Measurements from ENCODE around the gene RAD51B.

The RAD51B gene

GRCh38 chr14:68349900-68350629 lies 530.5 kb downstream of the RAD51B start:
- DNase-seq (no peak), ATAC-seq (replicated peaks) (no peak)
- no peak overlapping the region for H3K27ac Mint-ChIP-seq
- no peaks in the 10 kb centered on the region for H3K9me3 Mint-ChIP-seq
- no peaks in the 10 kb centered on the region for H3K36me3 Mint-ChIP-seq (ENCODE audit: insufficient read depth)
- H3K27me3 Mint-ChIP-seq, result no peaks in the 10 kb centered on the region
- H3K4me3 Mint-ChIP-seq, result no peak overlapping the region
- peaks cover 0 to 3% of the 10 kb centered on the region in 2 donors for H3K4me1 Mint-ChIP-seq (ENCODE audit: low read depth in 2 of 2)

GRCh38 chr14:68355415-68355814 lies 535.8 kb downstream of the RAD51B start:
- Mint-ChIP-seq H3K4me1 (ENCODE audit: low read depth in 2 of 2) (peaks cover 5 to 11% of the 10 kb centered on the region in 2 donors), H3K36me3 (ENCODE audit: insufficient read depth) (no peaks in the 10 kb centered on the region), H3K9me3 (no peaks in the 10 kb centered on the region), H3K27ac (no peak overlapping the region), H3K4me3 (no peak overlapping the region), H3K27me3 (no peaks in the 10 kb centered on the region)
- DNase-seq (no peak), ATAC-seq (replicated peaks) (no peak)

GRCh38 chr14:68357777-68358176 lies 538.2 kb downstream of the RAD51B start:
- H3K27ac Mint-ChIP-seq, result no peak overlapping the region
- no peaks in the 10 kb centered on the region for H3K27me3 Mint-ChIP-seq
- ATAC-seq (replicated peaks), result no peak
- H3K4me3 Mint-ChIP-seq, result no peak overlapping the region
- H3K36me3 Mint-ChIP-seq (ENCODE audit: insufficient read depth), result no peaks in the 10 kb centered on the region
- no peaks in the 10 kb centered on the region for H3K9me3 Mint-ChIP-seq
- H3K4me1 Mint-ChIP-seq (ENCODE audit: low read depth in 2 of 2), result peaks cover 5 to 12% of the 10 kb centered on the region in 2 donors
- no peak for DNase-seq

GRCh38 chr14:68358500-68358899 lies 538.9 kb downstream of the RAD51B start:
- Mint-ChIP-seq H3K4me3 (no peak overlapping the region), H3K36me3 (ENCODE audit: insufficient read depth) (no peaks in the 10 kb centered on the region), H3K27ac (peak overlapping the region in 1 of 2 donors; percentile 46), H3K4me1 (ENCODE audit: low read depth in 2 of 2) (peaks cover 5 to 12% of the 10 kb centered on the region in 2 donors), H3K9me3 (no peaks in the 10 kb centered on the region), H3K27me3 (no peaks in the 10 kb centered on the region)
- DNase-seq (no peak), ATAC-seq (replicated peaks) (no peak)

GRCh38 chr14:68359022-68359836 lies 539.6 kb downstream of the RAD51B start:
- DNase-seq, result no peak
- peak overlapping the region; percentile 41 to 46 for H3K27ac Mint-ChIP-seq
- no peak for ATAC-seq (replicated peaks)
- no peaks in the 10 kb centered on the region for H3K9me3 Mint-ChIP-seq
- peak overlapping the region in 1 of 2 donors; percentile 5 for H3K4me3 Mint-ChIP-seq
- no peaks in the 10 kb centered on the region for H3K27me3 Mint-ChIP-seq
- no peaks in the 10 kb centered on the region for H3K36me3 Mint-ChIP-seq (ENCODE audit: insufficient read depth)
- peaks cover 5 to 14% of the 10 kb centered on the region in 2 donors for H3K4me1 Mint-ChIP-seq (ENCODE audit: low read depth in 2 of 2)

- peak overlapping the region; percentile 41 to 73 for H3K27ac Mint-ChIP-seq
- peaks cover 5 to 17% of the 10 kb centered on the region in 2 donors for H3K4me1 Mint-ChIP-seq (ENCODE audit: low read depth in 2 of 2)
- H3K27me3 Mint-ChIP-seq, result no peaks in the 10 kb centered on the region
- H3K9me3 Mint-ChIP-seq, result no peaks in the 10 kb centered on the region
- no peaks in the 10 kb centered on the region for H3K36me3 Mint-ChIP-seq (ENCODE audit: insufficient read depth)
- DNase-seq (no peak), ATAC-seq (replicated peaks) (no peak)
- H3K4me3 Mint-ChIP-seq, result no peak overlapping the region
These were observed 540.4 kb downstream of the RAD51B start for GRCh38 chr14:68359837-68360552.

- H3K9me3 Mint-ChIP-seq, result no peaks in the 10 kb centered on the region
- no peak overlapping the region for H3K4me3 Mint-ChIP-seq
- H3K4me1 Mint-ChIP-seq (ENCODE audit: low read depth in 2 of 2), result peaks cover 5 to 17% of the 10 kb centered on the region in 2 donors
- no peaks in the 10 kb centered on the region for H3K27me3 Mint-ChIP-seq
- peak overlapping the region in 1 of 2 donors; percentile 7 for H3K27ac Mint-ChIP-seq
- DNase-seq (no peak), ATAC-seq (replicated peaks) (no peak)
- no peaks in the 10 kb centered on the region for H3K36me3 Mint-ChIP-seq (ENCODE audit: insufficient read depth)
These were observed 541.7 kb downstream of the RAD51B start for GRCh38 chr14:68361231-68361630.

GRCh38 chr14:68362846-68363245 lies 543.3 kb downstream of the RAD51B start:
- Mint-ChIP-seq H3K4me1 (ENCODE audit: low read depth in 2 of 2) (peaks cover 5 to 15% of the 10 kb centered on the region in 2 donors), H3K27ac (no peak overlapping the region), H3K36me3 (ENCODE audit: insufficient read depth) (no peaks in the 10 kb centered on the region), H3K9me3 (no peaks in the 10 kb centered on the region), H3K27me3 (no peaks in the 10 kb centered on the region), H3K4me3 (no peak overlapping the region)
- no peak for DNase-seq
- no peak for ATAC-seq (replicated peaks)

GRCh38 chr14:68363466-68363842 lies 543.9 kb downstream of the RAD51B start:
- H3K4me3 Mint-ChIP-seq, result no peak overlapping the region
- no peaks in the 10 kb centered on the region for H3K27me3 Mint-ChIP-seq
- ATAC-seq (replicated peaks) (no peak), DNase-seq (no peak)
- no peak overlapping the region for H3K27ac Mint-ChIP-seq
- H3K9me3 Mint-ChIP-seq, result no peaks in the 10 kb centered on the region
- no peaks in the 10 kb centered on the region for H3K36me3 Mint-ChIP-seq (ENCODE audit: insufficient read depth)
- peaks cover 5 to 21% of the 10 kb centered on the region in 2 donors for H3K4me1 Mint-ChIP-seq (ENCODE audit: low read depth in 2 of 2)

GRCh38 chr14:68363843-68364767 lies 544.5 kb downstream of the RAD51B start:
- H3K4me1 Mint-ChIP-seq (ENCODE audit: low read depth in 2 of 2), result peaks cover 5 to 21% of the 10 kb centered on the region in 2 donors
- no peaks in the 10 kb centered on the region for H3K9me3 Mint-ChIP-seq
- no peak overlapping the region for H3K4me3 Mint-ChIP-seq
- DNase-seq, result no peak
- H3K27ac Mint-ChIP-seq, result peak overlapping the region in 1 of 2 donors; percentile 35
- H3K27me3 Mint-ChIP-seq, result no peaks in the 10 kb centered on the region
- no peak for ATAC-seq (replicated peaks)
- H3K36me3 Mint-ChIP-seq (ENCODE audit: insufficient read depth), result no peaks in the 10 kb centered on the region

- H3K4me3 Mint-ChIP-seq, result no peak overlapping the region
- no peaks in the 10 kb centered on the region for H3K9me3 Mint-ChIP-seq
- H3K27me3 Mint-ChIP-seq, result no peaks in the 10 kb centered on the region
- H3K36me3 Mint-ChIP-seq (ENCODE audit: insufficient read depth), result peaks cover 3% of the 10 kb centered on the region
- H3K27ac Mint-ChIP-seq, result peak overlapping the region in 1 of 2 donors; percentile 35
- DNase-seq, result no peak
- peaks cover 5 to 19% of the 10 kb centered on the region in 2 donors for H3K4me1 Mint-ChIP-seq (ENCODE audit: low read depth in 2 of 2)
- ATAC-seq (replicated peaks), result no peak
These were observed 545.2 kb downstream of the RAD51B start for GRCh38 chr14:68364792-68365192.

- H3K36me3 Mint-ChIP-seq (ENCODE audit: insufficient read depth), result peaks cover 3% of the 10 kb centered on the region
- DNase-seq (no peak), ATAC-seq (replicated peaks) (no peak)
- H3K4me1 Mint-ChIP-seq (ENCODE audit: low read depth in 2 of 2), result peaks cover 2 to 16% of the 10 kb centered on the region in 2 donors
- no peaks in the 10 kb centered on the region for H3K27me3 Mint-ChIP-seq
- no peak overlapping the region for H3K4me3 Mint-ChIP-seq
- H3K27ac Mint-ChIP-seq, result peak overlapping the region in 1 of 2 donors; percentile 35
- H3K9me3 Mint-ChIP-seq, result no peaks in the 10 kb centered on the region
These were observed 545.6 kb downstream of the RAD51B start for GRCh38 chr14:68365228-68365627.

Measured in effector memory CD8-positive, alpha-beta T cell (primary cell).